HG02763 (cell line): ENCODE data around the gene CORO2B.

Experiments used
- ATAC-seq: cut with Tn5 transposase; IDR thresholded peaks from one replicate; pipeline ENCODE4 v1.9.1; 2021; ENCODE audit warnings: mild to moderate bottlenecking, moderate library complexity; ENCODE audit not compliant: unreplicated experiment

The CORO2B gene

GRCh38 chr15:68695061-68695595 is 116.3 kb downstream of the CORO2B start:
- ATAC-seq = no peak

- ATAC-seq = no peak
Observed at GRCh38 chr15:68696414-68697363, 117.9 kb downstream of the CORO2B start.

GRCh38 chr15:68697711-68698690 is 119.2 kb downstream of the CORO2B start:
- no peak for ATAC-seq

DNA sequence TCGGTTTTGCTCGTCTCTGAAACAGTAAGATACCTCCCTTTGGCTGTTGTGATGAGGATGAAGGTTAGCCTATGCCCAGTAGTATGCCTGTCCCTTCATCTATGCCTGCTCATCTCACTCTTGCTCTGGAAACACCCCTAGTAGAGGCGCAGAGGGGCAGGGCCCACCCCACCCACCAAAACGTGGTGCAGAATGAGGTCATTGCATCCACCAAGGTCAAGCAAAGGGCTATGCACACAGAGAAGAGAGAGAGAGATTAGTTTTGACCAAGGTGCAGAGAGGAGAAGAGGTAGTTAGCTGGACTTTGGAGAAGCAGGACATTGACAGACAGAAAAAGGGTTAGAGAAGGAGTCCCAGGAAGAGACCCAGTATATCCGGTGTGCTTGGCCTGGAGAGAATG is 119.9 kb downstream of the CORO2B start:
- no peak for ATAC-seq

DNA sequence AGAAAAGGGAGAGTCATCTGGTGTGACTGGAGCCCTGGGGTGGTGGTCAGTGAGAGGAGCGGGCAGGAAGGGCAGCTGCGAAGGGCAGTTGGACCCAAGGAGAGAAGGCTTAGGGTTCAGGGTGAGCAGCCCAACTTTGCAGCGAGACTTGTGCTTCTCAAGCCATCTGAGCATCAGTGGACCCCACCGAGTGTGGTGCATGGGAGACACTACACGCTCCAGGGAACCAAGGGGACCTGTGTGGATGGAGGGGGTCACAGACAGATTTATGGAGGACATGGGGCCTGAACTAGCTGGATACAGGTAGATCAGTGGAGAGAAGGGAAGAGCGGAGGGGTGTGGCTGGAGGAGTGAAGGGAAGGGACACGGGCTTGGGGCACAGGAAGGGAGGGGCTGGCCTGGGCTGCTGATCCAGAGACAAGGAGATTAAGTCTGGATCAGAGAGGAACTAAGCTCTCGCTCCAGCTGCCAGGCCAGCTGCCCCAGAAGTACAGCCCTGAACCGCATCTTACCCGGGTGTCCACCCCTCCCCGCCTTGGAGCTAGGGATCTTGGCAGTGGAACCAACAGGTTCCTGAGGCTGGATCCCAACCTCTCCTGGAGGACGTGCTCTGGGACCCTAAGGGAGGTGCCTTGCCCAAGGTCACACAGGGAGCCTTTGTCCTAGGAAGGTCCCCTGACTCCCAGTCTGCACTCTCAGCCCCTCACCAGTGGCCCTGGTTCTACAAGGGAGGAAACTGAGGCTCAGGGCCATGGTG is 120.5 kb downstream of the CORO2B start:
- ATAC-seq = no peak

- ATAC-seq = no peak
Observed at GRCh38 chr15:68699881-68700454, 121.2 kb downstream of the CORO2B start.

GRCh38 chr15:68700455-68701123 is 121.8 kb downstream of the CORO2B start:
- no peak for ATAC-seq

- no peak for ATAC-seq
Observed at GRCh38 chr15:68701886-68702285, 123.1 kb downstream of the CORO2B start.

DNA sequence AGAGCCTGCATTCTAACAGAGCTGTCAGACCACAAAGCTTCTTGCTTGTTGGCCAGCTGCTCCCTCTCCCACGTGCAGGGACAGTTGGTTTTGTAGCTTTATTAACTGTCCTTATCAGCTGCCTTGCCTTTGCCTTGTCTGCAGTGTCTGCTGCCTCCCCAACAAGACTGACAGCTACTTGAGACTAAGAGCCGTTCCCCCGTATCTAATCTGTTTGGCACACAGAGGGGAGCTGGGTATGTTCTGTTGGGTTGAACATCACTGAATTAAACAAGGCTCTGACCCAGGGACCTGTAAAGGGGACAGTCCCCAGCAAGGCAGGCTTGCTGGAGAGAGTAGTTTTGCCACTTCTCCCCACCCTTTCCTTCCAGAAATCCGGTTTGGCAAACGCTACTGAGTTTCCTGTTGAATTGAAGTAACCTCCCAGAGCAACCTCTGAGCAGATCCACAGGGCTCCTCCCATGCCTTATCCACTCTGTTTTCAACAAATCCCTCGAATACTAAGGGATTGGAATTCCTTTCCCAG is 125.8 kb downstream of the CORO2B start:
- ATAC-seq = no peak

- ATAC-seq = no peak
Observed at GRCh38 chr15:68706256-68706655, 127.5 kb downstream of the CORO2B start.

GRCh38 chr15:68706931-68707330 is 128.1 kb downstream of the CORO2B start:
- ATAC-seq = no peak

DNA sequence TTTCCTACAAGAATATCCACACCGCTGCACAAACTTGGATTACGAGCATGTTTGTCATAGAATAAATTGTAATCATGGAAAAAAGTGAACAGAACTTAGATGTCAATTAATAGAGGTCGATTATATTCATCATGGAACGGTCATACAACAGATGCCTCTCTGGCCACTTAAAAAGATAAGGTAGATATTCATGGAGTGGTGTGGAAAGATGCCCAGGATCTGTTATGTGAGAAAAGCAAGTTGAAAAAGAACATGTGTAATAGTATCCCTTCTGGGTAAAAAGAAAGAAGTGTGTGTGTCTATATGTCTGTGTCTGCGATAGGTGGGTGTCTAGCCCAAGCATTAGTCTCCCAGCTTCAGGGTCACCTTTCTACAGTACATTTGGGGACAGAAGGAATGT is 128.6 kb downstream of the CORO2B start:
- ATAC-seq = no peak

- no peak for ATAC-seq
Observed at GRCh38 chr15:68709876-68710275, 131.1 kb downstream of the CORO2B start.

DNA sequence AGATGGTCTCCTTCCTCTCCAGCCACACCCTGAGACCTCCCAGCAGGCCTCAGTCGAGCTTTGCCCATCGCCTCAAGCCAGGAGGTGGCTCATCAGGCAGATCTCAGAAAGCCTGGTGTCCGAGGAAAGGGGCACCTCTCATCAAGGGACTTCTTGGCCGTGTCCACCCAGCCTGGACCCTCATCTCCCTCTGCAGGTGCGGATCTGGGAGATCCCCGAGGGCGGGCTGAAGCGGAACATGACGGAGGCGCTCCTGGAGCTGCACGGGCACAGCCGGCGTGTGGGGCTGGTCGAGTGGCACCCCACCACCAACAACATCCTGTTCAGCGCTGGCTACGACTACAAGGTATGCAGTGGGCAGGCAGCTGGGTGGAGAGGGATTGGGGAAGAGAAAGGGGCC is 131.7 kb downstream of the CORO2B start:
- ATAC-seq = no peak

GRCh38 chr15:68711406-68711805 is 132.6 kb downstream of the CORO2B start:
- no peak for ATAC-seq

DNA sequence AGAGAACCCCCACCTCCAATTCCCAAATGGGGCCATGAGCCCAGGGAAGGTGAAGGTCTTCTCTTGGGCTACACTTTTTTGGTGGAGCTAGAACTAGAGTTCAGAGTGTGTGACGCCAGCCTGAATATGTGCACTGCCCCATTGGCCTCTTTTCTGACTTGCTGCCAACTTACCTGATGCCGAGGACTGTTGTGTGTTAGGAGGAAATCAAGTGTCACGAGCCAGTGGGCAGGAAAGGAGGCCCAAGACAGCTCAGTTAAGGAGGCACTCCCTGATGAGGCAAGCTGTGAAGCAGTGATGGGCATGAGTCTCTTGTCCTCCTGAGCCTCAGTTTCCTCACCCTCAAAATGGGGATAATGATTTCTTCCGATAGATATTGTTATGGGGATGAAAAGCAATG is 134.1 kb downstream of the CORO2B start:
- ATAC-seq = no peak

GRCh38 chr15:68713874-68714273 is 135.1 kb downstream of the CORO2B start:
- ATAC-seq = no peak

GRCh38 chr15:68715111-68715510 is 136.3 kb downstream of the CORO2B start:
- ATAC-seq = no peak

GRCh38 chr15:68717951-68718350 is 139.2 kb downstream of the CORO2B start:
- ATAC-seq = no peak
